Activated T-helper 9 cell treated with anti-CD3 and anti-CD28 coated beads, Interleukin-2, amount 50 U/mL, for 16 hours (primary cell): ENCODE results near the gene PCDHGA9.
"Not testable (repeated sequence)": the region's sequence is repeated elsewhere in the genome, so short reads cannot be mapped to it uniquely, and the experiment has no call there.

Source experiments
- DNase-seq: peaks from one replicate; pipeline ENCODE4 v3.0.0-alpha.2; 2020; ENCODE audit warnings: low read depth

The PCDHGA9 gene

DNA sequence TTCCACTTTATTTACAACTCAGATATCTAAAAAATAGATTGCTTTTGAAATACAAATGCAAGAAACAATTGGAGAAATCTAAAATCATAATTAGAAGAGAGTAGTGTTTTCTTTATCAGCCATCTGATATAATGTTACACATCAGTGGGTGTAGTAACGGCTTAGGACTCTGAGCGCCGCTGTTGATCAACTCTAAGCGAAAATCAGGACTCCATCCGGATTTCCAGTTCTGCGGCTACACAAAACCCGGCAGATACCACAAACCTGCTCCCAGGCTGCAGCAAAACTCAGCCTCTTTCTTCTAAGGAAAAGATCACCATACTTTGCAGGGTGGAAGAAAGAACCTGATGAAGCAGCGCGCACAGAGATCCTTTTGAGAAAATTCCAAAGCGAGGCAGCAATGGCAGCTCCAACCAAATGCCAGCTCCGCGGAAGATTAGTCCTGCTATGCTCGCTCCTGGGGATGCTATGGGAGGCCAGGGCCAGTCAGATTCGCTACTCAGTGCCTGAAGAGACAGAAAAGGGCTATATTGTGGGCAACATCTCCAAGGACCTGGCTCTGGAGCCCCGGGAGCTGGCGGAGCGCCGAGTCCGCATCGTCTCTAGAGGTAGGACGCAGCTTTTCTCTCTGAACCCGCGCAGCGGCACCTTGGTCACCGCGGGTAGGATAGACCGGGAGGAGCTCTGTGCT is at the start of gene PCDHGA9:
PCDHGA9 (plus strand) TSS at position 226 of the 691 bp plus-strand sequence; CDS start at position 401, 175 bp downstream.
- no peak for DNase-seq

DNA sequence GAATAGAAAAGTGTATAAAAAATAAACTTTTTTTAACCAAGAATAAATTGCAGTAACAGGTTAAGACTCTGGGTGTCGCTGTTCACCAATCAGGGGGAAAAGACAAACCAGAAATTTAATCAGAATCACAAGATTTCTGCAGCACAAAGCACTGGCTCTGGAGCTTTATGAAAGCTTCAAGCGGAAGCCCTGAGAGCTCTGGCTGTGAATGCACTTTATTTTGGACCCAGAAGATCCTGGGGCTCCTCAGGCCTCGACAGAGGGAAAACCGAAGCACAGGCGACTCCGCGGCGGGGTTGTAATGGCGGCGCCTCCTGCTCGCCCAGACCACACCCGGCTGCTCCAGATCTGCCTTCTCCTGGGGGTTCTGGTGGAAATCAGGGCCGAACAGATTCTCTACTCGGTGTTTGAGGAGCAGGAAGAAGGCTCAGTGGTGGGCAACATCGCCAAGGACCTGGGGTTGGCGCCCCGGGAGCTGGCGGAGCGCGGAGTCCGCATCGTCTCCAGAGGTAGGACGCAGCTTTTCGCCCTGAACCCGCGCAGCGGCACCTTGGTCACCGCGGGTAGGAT is 47.6 kb upstream of the PCDHGA9 start, which contains the start of gene PCDHGA4:
PCDHGA4 (plus strand) TSS at position 122 of the 570 bp plus-strand sequence; CDS start at position 209, 87 bp downstream.
- DNase-seq = no peak

DNA sequence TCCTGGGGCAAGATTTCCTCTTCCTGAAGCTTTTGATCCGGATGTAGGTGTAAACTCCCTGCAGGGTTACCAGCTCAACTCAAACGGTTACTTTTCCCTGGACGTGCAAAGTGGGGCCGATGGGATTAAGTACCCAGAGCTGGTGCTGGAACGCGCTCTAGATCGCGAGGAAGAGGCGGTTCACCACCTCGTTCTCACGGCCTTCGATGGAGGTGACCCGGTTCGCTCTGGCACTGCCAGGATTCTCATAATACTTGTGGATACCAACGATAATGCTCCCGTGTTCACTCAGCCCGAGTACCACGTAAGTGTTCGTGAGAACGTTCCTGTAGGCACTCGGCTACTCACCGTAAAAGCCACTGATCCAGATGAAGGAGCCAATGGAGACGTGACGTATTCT is 46.9 kb upstream of the PCDHGA9 start:
- no peak for DNase-seq

DNA sequence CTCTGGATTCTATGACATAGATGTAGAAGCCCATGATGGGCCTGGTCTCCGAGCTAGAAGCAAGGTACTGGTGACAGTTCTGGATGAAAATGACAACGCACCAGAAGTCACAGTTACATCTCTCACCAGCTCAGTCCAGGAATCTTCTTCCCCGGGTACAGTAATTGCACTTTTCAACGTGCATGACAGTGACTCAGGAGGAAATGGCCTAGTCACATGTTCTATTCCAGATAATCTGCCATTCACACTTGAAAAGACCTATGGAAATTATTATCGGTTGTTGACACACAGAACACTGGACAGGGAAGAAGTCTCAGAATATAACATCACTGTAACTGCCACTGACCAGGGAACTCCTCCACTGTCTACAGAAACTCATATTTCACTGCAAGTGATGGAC is 46.4 kb upstream of the PCDHGA9 start:
- no peak for DNase-seq

DNA sequence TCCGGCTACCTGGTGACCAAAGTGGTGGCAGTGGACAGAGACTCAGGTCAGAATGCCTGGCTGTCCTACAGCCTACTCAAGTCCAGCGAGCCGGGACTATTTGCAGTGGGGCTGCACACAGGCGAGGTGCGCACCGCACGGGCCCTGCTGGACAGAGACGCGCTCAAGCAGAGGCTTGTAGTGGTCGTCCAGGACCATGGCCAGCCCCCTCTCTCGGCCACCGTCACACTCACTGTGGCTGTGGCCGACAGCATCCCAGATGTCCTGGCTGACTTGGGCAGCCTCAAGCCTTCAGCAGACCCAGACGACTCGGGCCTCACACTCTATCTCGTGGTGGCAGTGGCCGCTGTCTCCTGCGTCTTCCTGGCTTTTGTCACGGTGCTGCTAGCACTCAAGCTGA is 45.6 kb upstream of the PCDHGA9 start:
- no peak for DNase-seq

DNA sequence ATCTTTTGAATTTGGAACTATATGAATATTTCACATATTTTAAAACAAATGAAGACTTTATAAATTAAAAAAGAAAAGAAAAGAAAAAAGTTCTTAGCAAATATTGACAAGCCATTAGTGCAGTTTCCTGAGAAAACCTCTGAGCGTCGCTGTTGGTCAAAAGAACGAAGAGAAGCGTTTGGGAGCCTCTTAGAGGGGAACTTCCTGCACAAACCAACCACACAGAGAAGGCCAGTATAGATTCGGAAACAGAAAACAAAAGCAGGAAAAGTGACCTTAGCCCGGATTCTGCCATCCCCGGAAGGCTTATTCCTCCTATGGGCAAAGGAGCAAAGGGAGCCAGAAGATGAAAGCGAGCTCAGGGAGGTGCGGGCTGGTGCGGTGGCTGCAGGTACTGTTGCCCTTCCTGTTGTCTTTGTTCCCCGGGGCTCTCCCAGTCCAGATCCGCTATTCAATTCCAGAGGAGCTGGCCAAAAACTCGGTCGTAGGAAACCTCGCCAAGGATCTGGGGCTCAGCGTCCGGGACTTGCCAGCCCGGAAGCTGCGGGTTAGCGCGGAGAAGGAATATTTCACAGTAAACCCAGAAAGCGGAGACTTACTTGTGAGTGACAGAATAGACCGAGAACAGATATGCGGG is 42.7 kb upstream of the PCDHGA9 start, which contains the start of gene PCDHGB2:
PCDHGB2 (plus strand) TSS at position 205 of the 637 bp plus-strand sequence; CDS start at position 347, 142 bp downstream.
- DNase-seq = no peak

DNA sequence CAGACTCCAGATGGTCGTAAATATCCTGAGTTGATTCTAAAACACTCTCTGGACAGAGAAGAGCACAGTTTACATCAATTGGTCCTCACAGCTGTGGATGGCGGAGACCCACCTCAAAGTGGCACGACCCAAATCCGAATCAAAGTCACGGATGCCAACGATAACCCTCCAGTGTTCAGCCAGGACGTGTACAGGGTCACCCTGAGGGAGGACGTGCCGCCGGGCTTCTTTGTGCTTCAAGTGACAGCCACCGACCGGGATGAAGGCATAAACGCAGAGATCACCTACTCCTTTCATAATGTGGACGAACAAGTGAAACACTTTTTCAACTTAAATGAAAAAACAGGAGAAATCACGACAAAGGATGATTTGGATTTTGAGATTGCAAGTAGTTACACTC is 41.9 kb upstream of the PCDHGA9 start:
- no peak for DNase-seq

DNA sequence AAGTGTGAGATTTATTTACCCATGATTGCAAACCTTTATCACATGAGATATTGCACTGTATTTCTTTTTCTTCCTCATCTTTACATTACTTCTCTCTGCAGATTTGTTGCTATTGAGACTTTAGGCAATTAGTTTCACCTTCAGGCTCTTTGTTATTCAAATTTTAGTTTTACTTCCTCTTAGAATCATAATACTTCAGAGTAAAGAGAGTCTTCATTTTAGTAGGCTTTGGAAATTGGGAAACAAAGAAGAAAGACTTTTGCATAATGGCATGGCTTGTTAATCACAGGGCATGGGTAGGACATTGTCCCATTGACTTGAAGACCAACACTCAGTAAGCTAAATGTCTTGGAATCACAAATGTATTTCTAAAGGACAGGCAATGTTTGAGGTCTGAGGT is 39.9 kb upstream of the PCDHGA9 start:
- no peak for DNase-seq

DNA sequence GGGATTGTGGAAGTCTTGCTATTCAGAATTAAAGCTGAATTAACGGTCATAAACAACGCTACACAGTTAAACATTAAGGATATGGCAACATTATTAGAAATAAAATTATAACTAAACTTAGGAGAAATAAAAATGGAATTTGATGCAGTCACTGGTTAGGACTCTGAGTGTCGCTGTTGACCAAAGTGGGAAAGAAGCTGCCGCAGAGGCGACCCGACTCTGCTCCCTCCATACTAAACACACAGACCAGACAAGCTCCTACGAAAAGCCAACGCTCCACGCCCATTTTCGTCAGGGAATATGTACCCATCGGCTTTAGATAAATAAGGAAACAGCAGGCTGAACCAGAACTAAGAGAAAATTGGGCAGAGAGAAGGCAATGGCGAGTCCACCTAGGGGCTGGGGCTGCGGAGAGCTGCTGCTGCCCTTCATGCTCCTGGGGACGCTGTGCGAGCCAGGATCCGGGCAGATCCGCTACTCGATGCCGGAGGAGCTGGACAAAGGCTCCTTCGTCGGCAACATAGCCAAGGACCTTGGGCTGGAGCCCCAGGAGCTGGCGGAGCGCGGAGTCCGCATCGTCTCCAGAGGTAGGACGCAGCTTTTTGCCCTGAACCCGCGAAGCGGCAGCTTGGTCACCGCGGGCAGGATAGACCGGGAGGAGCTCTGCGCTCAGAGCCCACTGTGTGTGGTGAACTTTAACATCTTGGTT is 38.5 kb upstream of the PCDHGA9 start, which contains the start of gene PCDHGA5:
PCDHGA5 (plus strand) TSS at position 211 of the 709 bp plus-strand sequence; CDS start at position 380, 169 bp downstream.
- DNase-seq = no peak

DNA sequence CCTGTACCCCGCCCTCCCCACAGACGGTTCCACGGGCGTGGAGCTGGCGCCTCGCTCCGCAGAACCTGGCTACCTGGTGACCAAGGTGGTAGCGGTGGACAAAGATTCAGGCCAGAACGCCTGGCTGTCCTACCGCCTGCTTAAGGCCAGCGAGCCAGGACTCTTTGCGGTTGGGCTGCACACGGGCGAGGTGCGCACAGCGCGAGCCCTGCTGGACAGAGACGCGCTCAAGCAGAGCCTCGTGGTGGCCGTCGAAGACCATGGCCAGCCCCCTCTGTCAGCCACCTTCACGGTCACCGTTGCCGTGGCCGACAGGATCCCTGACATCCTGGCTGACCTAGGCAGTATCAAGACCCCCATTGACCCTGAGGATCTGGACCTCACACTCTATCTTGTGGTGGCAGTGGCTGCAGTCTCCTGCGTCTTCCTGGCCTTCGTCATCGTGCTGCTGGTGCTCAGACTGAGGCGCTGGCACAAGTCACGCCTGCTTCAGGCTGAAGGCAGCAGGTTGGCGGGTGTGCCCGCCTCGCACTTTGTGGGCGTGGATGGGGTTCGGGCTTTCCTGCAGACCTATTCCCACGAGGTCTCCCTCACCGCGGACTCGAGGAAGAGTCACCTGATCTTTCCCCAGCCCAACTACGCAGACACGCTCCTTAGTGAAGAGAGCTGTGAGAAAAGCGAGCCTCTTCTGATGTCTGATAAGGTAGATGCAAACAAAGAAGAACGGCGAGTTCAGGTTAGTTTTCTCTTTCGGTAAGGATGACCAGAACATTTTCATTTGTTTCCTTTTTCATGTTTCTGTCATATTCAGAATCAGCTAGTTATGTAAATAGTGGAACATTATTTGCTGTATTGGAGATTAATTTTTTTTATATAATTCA is 36.3 kb upstream of the PCDHGA9 start:
- DNase-seq = no peak

DNA sequence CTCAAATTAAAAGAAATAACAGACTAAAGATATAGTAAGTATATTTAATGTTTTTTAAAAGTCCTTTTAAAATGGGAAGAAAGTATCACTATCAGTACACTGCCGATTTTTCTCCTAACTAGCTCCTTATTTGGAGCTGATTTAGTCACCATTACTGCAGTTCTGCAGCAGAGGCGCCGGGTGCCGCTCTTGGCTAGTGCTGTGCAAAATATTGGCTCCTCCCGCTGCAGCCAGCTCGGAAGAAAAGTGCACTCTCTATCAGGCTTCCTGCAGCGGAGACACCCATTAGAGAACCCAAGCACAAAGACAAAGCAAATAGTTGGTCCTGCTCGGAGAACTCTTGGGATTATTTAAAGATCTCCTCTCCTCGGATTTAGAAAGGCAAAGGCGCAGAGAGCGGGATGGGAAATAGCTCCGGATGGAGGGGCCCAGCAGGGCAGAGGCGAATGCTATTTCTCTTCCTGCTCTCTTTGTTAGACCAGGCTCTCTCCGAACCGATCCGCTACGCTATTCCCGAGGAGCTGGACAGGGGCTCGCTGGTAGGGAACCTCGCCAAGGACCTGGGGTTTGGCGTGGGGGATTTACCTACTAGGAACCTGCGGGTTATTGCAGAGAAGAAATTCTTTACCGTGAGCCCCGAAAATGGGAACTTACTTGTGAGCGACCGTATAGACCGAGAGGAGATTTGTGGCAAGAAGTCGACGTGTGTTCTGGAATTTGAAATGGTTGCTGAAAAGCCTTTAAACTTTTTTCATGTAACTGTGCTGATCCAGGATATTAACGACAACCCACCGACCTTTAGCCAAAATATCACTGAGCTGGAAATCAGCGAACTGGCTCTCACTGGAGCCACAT is 32.4 kb upstream of the PCDHGA9 start, which contains the start of gene PCDHGB3:
PCDHGB3 (plus strand) TSS at position 249 of the 855 bp plus-strand sequence; CDS start at position 402, 153 bp downstream.
- DNase-seq = no peak

DNA sequence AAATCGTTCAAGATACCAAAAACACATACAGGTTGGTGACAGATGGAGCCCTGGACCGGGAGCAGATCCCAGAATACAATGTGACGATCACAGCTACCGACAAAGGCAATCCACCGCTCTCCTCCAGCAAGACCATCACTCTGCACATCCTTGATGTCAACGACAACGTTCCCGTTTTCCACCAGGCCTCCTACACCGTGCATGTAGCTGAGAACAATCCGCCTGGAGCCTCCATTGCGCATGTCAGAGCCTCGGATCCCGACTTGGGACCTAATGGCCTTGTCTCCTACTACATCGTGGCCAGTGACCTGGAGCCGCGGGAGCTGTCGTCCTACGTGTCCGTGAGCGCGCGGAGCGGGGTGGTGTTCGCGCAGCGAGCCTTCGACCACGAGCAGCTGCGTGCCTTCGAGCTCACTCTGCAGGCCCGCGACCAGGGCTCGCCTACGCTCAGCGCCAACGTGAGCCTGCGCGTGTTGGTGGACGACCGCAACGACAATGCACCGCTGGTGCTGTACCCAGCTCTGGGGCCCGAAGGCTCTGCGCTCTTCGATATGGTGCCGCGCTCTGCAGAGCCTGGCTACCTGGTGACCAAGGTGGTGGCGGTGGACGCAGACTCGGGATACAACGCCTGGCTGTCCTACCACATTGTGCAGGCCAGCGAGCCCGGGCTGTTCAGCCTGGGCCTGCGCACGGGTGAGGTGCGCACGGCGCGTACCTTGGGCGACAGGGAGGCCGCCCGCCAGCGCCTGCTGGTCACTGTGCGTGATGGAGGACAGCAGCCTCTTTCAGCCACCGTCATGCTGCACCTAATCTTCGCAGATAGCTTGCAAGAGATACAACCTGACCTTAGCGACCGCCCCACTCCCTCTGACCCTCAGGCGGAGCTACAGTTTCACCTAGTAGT is 30.8 kb upstream of the PCDHGA9 start:
- no peak for DNase-seq

DNA sequence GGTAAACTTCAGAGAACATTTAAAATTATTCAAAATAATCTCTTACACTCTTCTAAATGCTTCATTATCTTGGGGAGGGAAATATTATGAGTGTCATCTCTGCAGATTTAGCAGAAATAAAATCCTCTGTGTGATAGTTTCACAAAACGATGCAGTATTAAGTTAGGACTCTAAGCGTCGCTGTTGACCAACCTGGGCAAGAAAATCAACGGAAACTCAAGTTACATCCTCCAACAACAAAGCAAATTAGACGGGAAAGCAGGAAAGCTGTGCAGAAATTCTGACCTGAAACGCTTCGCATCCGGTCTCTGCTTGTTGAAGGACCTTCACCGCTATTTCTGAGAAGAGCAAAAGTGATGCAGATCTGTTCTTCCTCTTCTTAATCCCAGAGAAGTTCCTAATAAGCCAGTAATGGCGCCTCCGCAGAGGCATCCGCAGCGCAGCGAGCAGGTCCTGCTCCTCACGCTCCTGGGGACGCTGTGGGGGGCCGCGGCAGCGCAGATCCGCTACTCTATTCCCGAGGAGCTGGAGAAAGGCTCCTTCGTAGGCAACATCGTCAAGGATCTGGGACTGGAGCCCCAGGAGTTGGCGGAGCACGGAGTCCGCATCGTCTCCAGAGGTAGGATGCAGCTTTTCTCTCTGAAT is 28.8 kb upstream of the PCDHGA9 start, which contains the start of gene PCDHGA6:
PCDHGA6 (plus strand) TSS at position 219 of the 645 bp plus-strand sequence; CDS start at position 412, 193 bp downstream.
- no peak for DNase-seq

DNA sequence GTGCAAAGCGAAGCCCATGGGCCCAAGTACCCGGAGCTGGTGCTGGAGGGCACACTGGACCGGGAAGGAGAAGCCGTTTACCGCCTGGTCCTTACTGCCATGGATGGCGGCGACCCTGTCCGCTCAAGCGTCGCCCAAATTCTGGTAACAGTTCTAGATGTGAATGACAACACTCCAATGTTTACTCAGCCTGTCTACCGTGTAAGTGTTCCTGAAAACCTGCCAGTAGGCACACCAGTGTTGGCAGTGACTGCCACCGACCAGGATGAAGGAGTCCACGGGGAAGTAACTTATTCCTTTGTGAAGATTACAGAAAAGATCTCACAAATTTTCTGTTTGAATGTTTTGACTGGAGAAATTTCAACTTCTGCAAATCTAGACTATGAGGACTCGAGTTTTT is 28.0 kb upstream of the PCDHGA9 start:
- no peak for DNase-seq

DNA sequence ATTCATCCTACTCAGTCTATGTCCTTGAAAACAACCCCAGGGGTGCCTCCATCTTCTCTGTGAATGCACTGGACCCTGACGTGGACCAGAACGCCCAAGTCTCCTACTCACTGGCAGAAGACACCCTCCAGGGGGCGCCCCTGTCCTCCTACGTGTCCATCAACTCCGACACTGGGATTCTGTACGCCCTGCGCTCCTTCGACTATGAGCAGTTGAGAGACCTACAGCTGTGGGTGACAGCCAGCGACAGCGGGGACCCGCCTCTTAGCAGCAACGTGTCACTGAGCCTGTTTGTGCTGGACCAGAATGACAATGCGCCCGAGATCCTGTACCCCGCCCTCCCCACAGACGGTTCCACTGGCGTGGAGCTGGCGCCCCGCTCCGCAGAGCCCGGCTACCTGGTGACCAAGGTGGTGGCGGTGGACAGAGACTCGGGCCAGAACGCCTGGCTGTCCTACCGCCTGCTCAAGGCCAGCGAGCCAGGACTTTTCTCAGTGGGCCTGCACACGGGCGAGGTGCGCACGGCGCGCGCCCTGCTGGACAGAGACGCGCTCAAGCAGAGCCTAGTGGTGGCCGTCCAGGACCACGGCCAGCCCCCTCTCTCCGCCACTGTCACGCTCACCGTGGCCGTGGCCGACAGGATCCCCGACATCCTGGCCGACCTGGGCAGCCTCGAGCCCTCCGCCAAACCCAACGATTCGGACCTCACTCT is 27.0 kb upstream of the PCDHGA9 start:
- not testable (repeated sequence) for DNase-seq

DNA sequence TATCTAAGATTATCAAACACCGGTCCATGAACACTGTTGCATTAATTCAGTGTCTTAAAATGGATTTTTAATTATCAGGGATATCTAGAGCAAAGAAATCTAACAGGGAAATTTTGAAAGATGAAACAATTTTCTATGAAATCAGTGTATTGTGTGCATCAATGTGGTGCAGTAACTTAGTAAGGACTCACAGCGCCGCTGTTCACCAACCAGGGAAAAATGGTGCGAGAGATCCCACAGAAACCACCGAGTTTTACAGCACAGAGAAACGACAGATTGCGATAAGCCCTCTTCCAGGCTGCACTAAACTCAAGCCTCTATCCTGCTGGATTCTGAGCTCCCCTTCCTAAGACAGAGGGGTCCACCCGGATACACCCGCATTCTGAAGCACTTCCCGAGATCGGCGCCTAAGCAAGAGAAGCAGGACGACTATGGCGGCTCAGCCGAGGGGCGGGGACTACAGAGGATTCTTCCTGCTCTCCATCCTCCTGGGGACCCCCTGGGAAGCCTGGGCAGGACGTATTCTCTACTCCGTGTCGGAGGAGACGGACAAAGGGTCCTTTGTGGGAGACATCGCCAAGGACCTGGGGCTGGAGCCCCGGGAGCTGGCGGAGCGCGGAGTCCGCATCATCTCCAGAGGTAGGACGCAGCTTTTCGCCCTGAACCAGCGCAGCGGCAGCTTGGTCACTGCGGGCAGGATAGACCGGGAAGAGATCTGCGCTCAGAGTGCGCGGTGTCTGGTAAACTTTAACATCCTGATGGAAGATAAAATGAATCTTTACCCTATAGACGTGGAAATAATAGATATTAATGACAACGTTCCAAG is 19.9 kb upstream of the PCDHGA9 start, which contains the start of gene PCDHGA7:
PCDHGA7 (plus strand) TSS at position 274 of the 826 bp plus-strand sequence; CDS start at position 432, 158 bp downstream.
- DNase-seq = no peak

DNA sequence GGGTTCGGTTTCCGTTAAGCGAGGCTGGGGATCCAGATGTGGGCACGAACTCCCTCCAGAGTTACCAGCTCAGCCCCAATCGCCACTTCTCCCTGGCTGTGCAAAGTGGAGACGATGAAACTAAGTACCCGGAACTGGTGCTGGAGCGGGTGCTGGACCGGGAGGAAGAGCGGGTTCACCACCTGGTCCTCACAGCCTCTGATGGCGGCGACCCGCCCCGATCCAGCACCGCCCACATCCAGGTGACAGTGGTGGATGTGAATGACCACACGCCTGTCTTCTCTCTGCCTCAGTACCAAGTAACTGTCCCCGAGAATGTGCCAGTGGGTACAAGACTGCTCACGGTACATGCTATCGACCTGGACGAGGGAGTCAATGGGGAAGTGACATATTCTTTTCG is 19.2 kb upstream of the PCDHGA9 start:
- DNase-seq = no peak
